Panc1 (cell line): ENCODE data around the gene WIPF1. TPM values are rescaled to one million over a fixed set of nuclear protein-coding genes. Genes with fewer than 3 reads are reported as not detected.

ENCODE experiments used
- ATAC-seq: fragments of 200-7000 bp; cut with Tn5 transposase; 2 replicates; pipeline ENCODE4 v1.9.1; 2020; ENCODE audit warnings: mild to moderate bottlenecking, moderate library complexity
- BruUV-seq: library from RNA; stranded (reverse); fragments of 400-500 nt; replicated peaks from 2 replicates; lab custom pipeline; 2021; lab: Mats Ljungman, UMichigan
- CTCF ChIA-PET: fragments of 300-600 bp; sonication (Branson Sonifier 250); formaldehyde crosslinking; loops from one replicate; lab custom pipeline; 2022; ENCODE audit warnings: antibody characterized with exemption; lab: Charles Lee
- POLR2A ChIA-PET: fragments of 300-600 bp; sonication (Branson Sonifier 250); formaldehyde crosslinking; loops from one replicate; lab custom pipeline; 2022; ENCODE audit warnings: antibody characterized with exemption; lab: Charles Lee
- DNase-seq: peaks from one replicate; pipeline ENCODE4 v3.0.0-alpha.2; 2010; ENCODE audit warnings: low read depth, low spot score
- H3K27ac ChIP-seq: 2 replicates; pipeline ENCODE4 v1.5.1; 2011; ENCODE audit warnings: mild to moderate bottlenecking, low read length, inconsistent platforms
- H3K27me3 ChIP-seq: fragments of 200-500 bp; sonication (Bioruptor generic); 2 replicates; pipeline ENCODE4 v1.6.0; 2014; ENCODE audit warnings: low read length, inconsistent platforms; ENCODE audit not compliant: control insufficient read depth, insufficient read depth
- H3K36me3 ChIP-seq: fragments of 200-500 bp; sonication (Bioruptor generic); 2 replicates; pipeline ENCODE4 v1.5.1; 2014; ENCODE audit warnings: inconsistent platforms, mild to moderate bottlenecking, low read length, moderate library complexity; ENCODE audit not compliant: control insufficient read depth, insufficient read depth
- H3K4me1 ChIP-seq: 2 replicates; pipeline ENCODE4 v1.5.1; 2011; ENCODE audit warnings: inconsistent platforms, mild to moderate bottlenecking, low read length, moderate library complexity; ENCODE audit not compliant: control insufficient read depth, insufficient read depth
- H3K4me3 ChIP-seq, 2 experiments: 2 replicates each; pipeline ENCODE4 v1.5.1; 2011 to 2012; ENCODE audit warnings: low read depth in 2 of 2, low read length in 2 of 2, mild to moderate bottlenecking in 2 of 2, inconsistent platforms in 1 of 2, moderate library complexity in 1 of 2
- H3K9me3 ChIP-seq: fragments of 200-500 bp; sonication (Bioruptor generic); 2 replicates; pipeline ENCODE4 v1.5.1; 2014; ENCODE audit warnings: low read depth, mild to moderate bottlenecking, inconsistent platforms, low read length, moderate library complexity; ENCODE audit not compliant: control insufficient read depth, insufficient read depth
- CTCF ChIP-seq: fragments of 450-650 bp; IDR thresholded peaks from 2 replicates; pipeline ENCODE4 v1.5.1; 2017; ENCODE audit warnings: mild to moderate bottlenecking
- POLR2AphosphoS5 ChIP-seq: IDR thresholded peaks from 2 replicates; pipeline ENCODE4 v1.6.1; 2012; ENCODE audit warnings: mild to moderate bottlenecking, low read depth, low read length, moderate library complexity
- REST ChIP-seq, 2 experiments: IDR thresholded peaks; 2 replicates each; pipeline ENCODE4 v1.6.1; 2011 to 2012; ENCODE audit warnings: low read depth in 2 of 2, control low read depth in 1 of 2, low read length in 1 of 2, mild to moderate bottlenecking in 1 of 2, moderate library complexity in 1 of 2; ENCODE audit not compliant: insufficient read depth in 1 of 2
- SIN3A ChIP-seq: IDR thresholded peaks from 2 replicates; pipeline ENCODE4 v1.6.1; 2012; ENCODE audit warnings: low read depth, mild to moderate bottlenecking, low read length, moderate library complexity, borderline replicate concordance; ENCODE audit not compliant: insufficient read depth
- TCF7L2 ChIP-seq: IDR thresholded peaks from 2 replicates; pipeline ENCODE4 v1.6.1; 2011; ENCODE audit warnings: mild to moderate bottlenecking, low read depth, low read length, inconsistent platforms
- in situ Hi-C: cut with HindIII; loops from 2 replicates; pipeline ENCODE4 v1.10.0; 2016; ENCODE audit warnings: low sequenced_read_pairs, low pct_unique_long_range_greater_than_20kb
- intact Hi-C: fragments of 100-400 bp; cut with micrococcal nuclease; formaldehyde crosslinking; loops from one replicate; pipeline ENCODE4 v1.10.0; 2022; ENCODE audit not compliant: unreplicated experiment
- total RNA-seq: library from RNA; stranded (reverse); gene quantifications from one replicate; pipeline ENCODE4 v1.2.1, GENCODE V29; 2021; ENCODE audit not compliant: unreplicated experiment

The WIPF1 gene
- total RNA-seq, 1 experiment from 2014 or later = 8.3 TPM

GRCh38 chr2:174575124-174575776, 22.4 kb downstream of the WIPF1 start:
- DNase-seq (no peak), ATAC-seq (no peak)
- Histone ChIP-seq H3K36me3 (no peaks in the 10 kb centered on the region; the same call in 1 of the 2 replicates), H3K9me3 (no peaks in the 10 kb centered on the region), H3K27ac (no peak overlapping the region), H3K27me3 (no peaks in the 10 kb centered on the region), H3K4me3 (no peak overlapping the region), H3K4me1 (no peaks in the 10 kb centered on the region)
- ChIA-PET CTCF (no interaction called here), POLR2A (interaction anchor here (0.5 to 0.6 kb wide), 3 partner anchors 12 to 154 kb away, joined by 4 to 8 read pairs (median 6); no protein-coding TSS in a partner anchor)
- in situ Hi-C loops = no loop called here
- BruUV-seq = no TSS peak
- TF ChIP-seq SIN3A = no peak
- intact Hi-C loops = loop anchor here (10.0 kb wide), 1 partner anchor 110 kb away; no protein-coding TSS in a partner anchor

DNA sequence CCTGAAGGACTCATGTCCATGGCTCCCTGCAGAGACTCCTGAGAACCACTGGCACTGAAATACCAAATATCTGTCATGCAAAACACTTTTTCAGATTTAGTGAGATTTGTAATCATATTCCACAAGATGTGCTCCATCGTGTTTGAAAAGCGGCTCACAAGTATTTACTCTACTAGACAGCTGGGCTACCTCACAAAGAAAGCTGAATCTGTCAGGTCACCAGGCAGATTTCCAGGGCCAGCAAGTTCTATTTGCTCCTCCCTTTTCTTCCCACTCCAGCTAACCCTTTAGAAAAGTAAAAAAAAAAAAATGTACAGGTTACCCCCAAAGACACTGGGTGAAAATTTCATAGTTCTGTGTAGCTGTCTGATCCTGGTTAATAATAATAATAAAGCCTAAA, 22.9 kb downstream of the WIPF1 start:
- Histone ChIP-seq H3K9me3 (no peaks in the 10 kb centered on the region), H3K4me1 (no peaks in the 10 kb centered on the region), H3K27me3 (no peaks in the 10 kb centered on the region), H3K27ac (no peak overlapping the region), H3K4me3 (no peak overlapping the region), H3K36me3 (no peaks in the 10 kb centered on the region; the same call in 1 of the 2 replicates)
- POLR2A ChIA-PET = interaction anchor here (0.5 to 0.7 kb wide), 4 partner anchors 80 to 1696 kb away, joined by 4 to 7 read pairs (median 6); no protein-coding TSS in a partner anchor
- intact Hi-C loops = loop anchor here (10.0 kb wide), 1 partner anchor 110 kb away; no protein-coding TSS in a partner anchor
- CTCF ChIA-PET = no interaction called here
- in situ Hi-C loops = no loop called here
- DNase-seq = no peak
- no peak for ATAC-seq
- BruUV-seq = no TSS peak
- no peak for TF ChIP-seq CTCF
- TF ChIP-seq REST (IDR thresholded peaks at IDR 0.05; ENCODE audit: insufficient read depth in 1 of 2, low read depth in 2 of 2, low read length in 1 of 2) = no peak
- TF ChIP-seq TCF7L2 = no peak
- no peak for TF ChIP-seq SIN3A
- TF ChIP-seq POLR2AphosphoS5 = no peak

GRCh38 chr2:174573621-174574081, 24.0 kb downstream of the WIPF1 start:
- H3K27ac ChIP-seq = no peak overlapping the region
- H3K4me1 ChIP-seq = no peaks in the 10 kb centered on the region
- H3K4me3 ChIP-seq = no peak overlapping the region
- ChIA-PET CTCF (no interaction called here), POLR2A (no interaction called here)
- intact Hi-C loops (loop anchor here (10.0 kb wide), 1 partner anchor 111 kb away; no protein-coding TSS in a partner anchor), in situ Hi-C loops (no loop called here)
- H3K27me3 ChIP-seq = no peaks in the 10 kb centered on the region
- no TSS peak for BruUV-seq
- DNase-seq (no peak), ATAC-seq (no peak)
- TF ChIP-seq CTCF = no peak
- no peak for TF ChIP-seq REST (IDR thresholded peaks at IDR 0.05; ENCODE audit: insufficient read depth in 1 of 2, low read depth in 2 of 2, low read length in 1 of 2)
- TF ChIP-seq TCF7L2 = no peak
- TF ChIP-seq POLR2AphosphoS5 = no peak
- H3K36me3 ChIP-seq = no peaks in the 10 kb centered on the region; the same call in 1 of the 2 replicates
- H3K9me3 ChIP-seq = no peaks in the 10 kb centered on the region
